Endodermal cell (in vitro differentiated cells): ENCODE measurements around the gene ANGPT4. TPM values are rescaled to one million over a fixed set of nuclear protein-coding genes. Genes with fewer than 3 reads are reported as not detected.

Source experiments
- DNase-seq: peaks from one replicate; pipeline ENCODE4 v3.0.0-alpha.2; 2017
- H3K27ac ChIP-seq: 2 replicates; pipeline ENCODE4 v1.5.1; 2013; ENCODE audit warnings: mild to moderate bottlenecking, low read depth, low read length, moderate library complexity
- H3K27me3 ChIP-seq: 2 replicates; pipeline ENCODE4 v1.6.1; 2013; ENCODE audit warnings: mild to moderate bottlenecking, low read length, moderate library complexity; ENCODE audit not compliant: insufficient read depth, control insufficient read depth, poor library complexity, severe bottlenecking
- H3K36me3 ChIP-seq: 2 replicates; pipeline ENCODE4 v1.7.0; 2013; ENCODE audit warnings: mild to moderate bottlenecking, low read length, moderate library complexity; ENCODE audit not compliant: control insufficient read depth, insufficient read depth
- H3K4me1 ChIP-seq: one replicate; pipeline ENCODE4 v1.7.0; 2013; ENCODE audit warnings: low read length; ENCODE audit not compliant: control insufficient read depth, insufficient read depth
- H3K4me3 ChIP-seq: 2 replicates; pipeline ENCODE4 v1.5.1; 2013; ENCODE audit warnings: mild to moderate bottlenecking, low read length, moderate library complexity
- H3K9ac ChIP-seq: 2 replicates; pipeline ENCODE4 v1.6.1; 2013; ENCODE audit warnings: mild to moderate bottlenecking, low read length, moderate library complexity; ENCODE audit not compliant: poor library complexity, severe bottlenecking; ENCODE audit errors: extremely low read depth
- H3K9me3 ChIP-seq: 2 replicates; pipeline ENCODE4 v1.6.1; 2013; ENCODE audit warnings: mild to moderate bottlenecking, low read length, moderate library complexity; ENCODE audit not compliant: control insufficient read depth
- H3K27ac Mint-ChIP-seq: 2 replicates; pipeline ENCODE4 v1.8.0; 2020; ENCODE audit warnings: mixed read lengths
- H3K27me3 Mint-ChIP-seq: 2 replicates; pipeline ENCODE4 v1.8.0; 2021; ENCODE audit warnings: mild to moderate bottlenecking, mixed read lengths; ENCODE audit not compliant: insufficient read depth
- H3K36me3 Mint-ChIP-seq: 2 replicates; pipeline ENCODE4 v1.8.0; 2020; ENCODE audit warnings: low read depth, mixed read lengths
- H3K4me1 Mint-ChIP-seq: 2 replicates; pipeline ENCODE4 v1.8.0; 2020; ENCODE audit warnings: mixed read lengths
- H3K4me3 Mint-ChIP-seq: 2 replicates; pipeline ENCODE4 v1.8.0; 2020; ENCODE audit warnings: mild to moderate bottlenecking, moderate library complexity, mixed read lengths
- H3K9me3 Mint-ChIP-seq: 2 replicates; pipeline ENCODE4 v1.8.0; 2020; ENCODE audit warnings: mild to moderate bottlenecking, mixed read lengths
- CTCF ChIP-seq: fragments of 200-600 bp; sonication (generic); conservative IDR thresholded peaks from 2 replicates; pipeline ENCODE4 v1.5.0; 2021; ENCODE audit warnings: antibody characterized with exemption, mild to moderate bottlenecking
- WGBS, 2 experiments: methylation state at CpG; one replicate each; pipeline versions ENCODE4 v1.1.5 to v1.1.7; 2013; ENCODE audit warnings: missing lambda C conversion rate in 2 of 2, mixed read lengths in 1 of 2; ENCODE audit not compliant: insufficient coverage in 1 of 2, insufficient read length in 1 of 2; 5-methylcytosine and 5-hydroxymethylcytosine counted together
- total RNA-seq, 2 donors: library from RNA; stranded (reverse); fragmentation: NEBNext Ultra II Directional in 1 of 2; extraction: Animal tissue kit (Norgen Biotek cat#: 25700) in 1 of 2; gene quantifications; 2 replicates in 1 of 2; 3 replicates in 1 of 2; pipeline ENCODE4 v1.2.1, GENCODE V29; 2021

ANGPT4 gene
- total RNA-seq, 2 donors from 2014 or later: 0.31 to 0.51 TPM

- H3K27me3 Mint-ChIP-seq: peaks cover 2% of the 10 kb centered on the region
- H3K36me3 ChIP-seq: no peaks in the 10 kb centered on the region
- 75 to 88% methylated on average over 2 to 13 of the region's 19 CpGs for WGBS, 2 experiments
- no peaks in the 10 kb centered on the region for H3K9me3 ChIP-seq
- H3K9me3 Mint-ChIP-seq: no peaks in the 10 kb centered on the region
- no peak for DNase-seq
- H3K4me3 ChIP-seq: no peak overlapping the region
- TF ChIP-seq CTCF: peak; percentile 31
- H3K4me3 Mint-ChIP-seq: no peak overlapping the region
- no peak overlapping the region for H3K9ac ChIP-seq
- H3K4me1 ChIP-seq: no peaks in the 10 kb centered on the region
- H3K27ac Mint-ChIP-seq: no peak overlapping the region
- H3K36me3 Mint-ChIP-seq: no peaks in the 10 kb centered on the region
- H3K27ac ChIP-seq: no peak overlapping the region
- no peaks in the 10 kb centered on the region for H3K27me3 ChIP-seq
- H3K4me1 Mint-ChIP-seq: peaks cover 16% of the 10 kb centered on the region
Measured at GRCh38 chr20:958936-959815, 43.0 kb upstream of the ANGPT4 start.

- H3K4me1 Mint-ChIP-seq: peaks cover 16% of the 10 kb centered on the region
- peaks cover 6% of the 10 kb centered on the region for H3K27me3 Mint-ChIP-seq
- WGBS, 2 experiments: 100% methylated on average over 1 of the region's 1 CpG; no CpG with 5 or more reads in 1 of the 2 experiments
- H3K36me3 Mint-ChIP-seq: no peaks in the 10 kb centered on the region
- Histone ChIP-seq H3K4me1 (no peaks in the 10 kb centered on the region), H3K9me3 (no peaks in the 10 kb centered on the region), H3K27ac (no peak overlapping the region), H3K36me3 (no peaks in the 10 kb centered on the region), H3K9ac (no peak overlapping the region), H3K4me3 (no peak overlapping the region), H3K27me3 (no peaks in the 10 kb centered on the region)
- no peak overlapping the region for H3K27ac Mint-ChIP-seq
- H3K9me3 Mint-ChIP-seq: no peaks in the 10 kb centered on the region
- DNase-seq: no peak
- H3K4me3 Mint-ChIP-seq: no peak overlapping the region
- TF ChIP-seq CTCF: peak; percentile 50
Measured at GRCh38 chr20:957544-957943, 41.4 kb upstream of the ANGPT4 start.

- Mint-ChIP-seq H3K27me3 (peaks cover 14% of the 10 kb centered on the region), H3K4me3 (no peak overlapping the region), H3K27ac (no peak overlapping the region), H3K36me3 (no peaks in the 10 kb centered on the region), H3K9me3 (no peaks in the 10 kb centered on the region), H3K4me1 (peaks cover 16% of the 10 kb centered on the region)
- no peak overlapping the region for H3K9ac ChIP-seq
- H3K9me3 ChIP-seq: no peaks in the 10 kb centered on the region
- peak; percentile 95 for DNase-seq
- no peaks in the 10 kb centered on the region for H3K4me1 ChIP-seq
- no peak overlapping the region for H3K4me3 ChIP-seq
- TF ChIP-seq CTCF: peak; percentile 99
- WGBS, 2 experiments: 0 to 19% methylated on average over 3 to 13 of the region's 13 CpGs
- no peaks in the 10 kb centered on the region for H3K27me3 ChIP-seq
- no peaks in the 10 kb centered on the region for H3K36me3 ChIP-seq
- H3K27ac ChIP-seq: no peak overlapping the region
Measured at GRCh38 chr20:956330-956951, 40.3 kb upstream of the ANGPT4 start.
